Caco-2 (cell line): ENCODE results near the gene RPS6KA5. TPM values are rescaled to one million over a fixed set of nuclear protein-coding genes. Genes with fewer than 3 reads are reported as not detected.

Experiments
- BruUV-seq: library from RNA; stranded (reverse); fragments of 400-500 nt; replicated peaks from 2 replicates; lab custom pipeline; 2021; lab: Mats Ljungman, UMichigan
- CTCF ChIA-PET: fragments of 300-600 bp; sonication (Branson Sonifier 250); formaldehyde crosslinking; loops from one replicate; lab custom pipeline; 2022; ENCODE audit warnings: antibody characterized with exemption; lab: Charles Lee
- POLR2A ChIA-PET: fragments of 300-600 bp; sonication (Branson Sonifier 250); formaldehyde crosslinking; loops from one replicate; lab custom pipeline; 2022; ENCODE audit warnings: antibody characterized with exemption; lab: Charles Lee
- DNase-seq, 2 experiments: peaks; one replicate each; pipeline versions ENCODE4 v3.0.0 to v3.0.0-alpha.2; 2020 to 2022
- H3K27me3 ChIP-seq: replicated peaks from 2 replicates; pipeline ENCODE4 v1.6.0; 2011; ENCODE audit warnings: low read length; ENCODE audit not compliant: control insufficient read depth, insufficient read depth
- H3K36me3 ChIP-seq: 2 replicates; pipeline ENCODE4 v1.5.1; 2011; ENCODE audit warnings: low read length; ENCODE audit not compliant: control insufficient read depth, insufficient read depth
- H3K4me1 ChIP-seq: fragments of 250-450 bp; sonication (Bioruptor Pico); 2 replicates; pipeline ENCODE4 v1.5.1; 2020; ENCODE audit warnings: mild to moderate bottlenecking
- H3K4me3 ChIP-seq: 2 replicates; pipeline ENCODE4 v1.5.1; 2011; ENCODE audit warnings: low read depth, mild to moderate bottlenecking, control low read depth, low read length
- H3K9me3 ChIP-seq: fragments of 250-450 bp; sonication (Bioruptor Pico); 2 replicates; pipeline ENCODE4 v1.5.1; 2020; ENCODE audit warnings: mild to moderate bottlenecking, moderate library complexity
- H3K27ac Mint-ChIP-seq: one replicate; pipeline ENCODE4 v1.8.0; 2022; ENCODE audit warnings: mixed read lengths; ENCODE audit not compliant: unreplicated experiment
- H3K27me3 Mint-ChIP-seq: one replicate; pipeline ENCODE4 v1.8.0; 2022; ENCODE audit warnings: mixed read lengths; ENCODE audit not compliant: insufficient read depth, unreplicated experiment
- H3K36me3 Mint-ChIP-seq: one replicate; pipeline ENCODE4 v1.8.0; 2022; ENCODE audit warnings: mild to moderate bottlenecking, mixed read lengths; ENCODE audit not compliant: insufficient read depth, unreplicated experiment
- H3K4me1 Mint-ChIP-seq: one replicate; pipeline ENCODE4 v1.8.0; 2022; ENCODE audit warnings: low read depth, mixed read lengths; ENCODE audit not compliant: unreplicated experiment
- H3K4me3 Mint-ChIP-seq: one replicate; pipeline ENCODE4 v1.8.0; 2022; ENCODE audit warnings: mild to moderate bottlenecking, moderate library complexity, mixed read lengths; ENCODE audit not compliant: unreplicated experiment
- H3K9me3 Mint-ChIP-seq: one replicate; pipeline ENCODE4 v1.8.0; 2022; ENCODE audit warnings: mixed read lengths; ENCODE audit not compliant: unreplicated experiment
- CTCF ChIP-seq, 2 experiments: fragments of 200-600 bp in 1 of 2; IDR thresholded peaks; 1 replicate in 1 of 2; 2 replicates in 1 of 2; pipeline versions ENCODE4 v1.5.1 to v1.8.0; 2011 to 2022; ENCODE audit warnings: antibody characterized with exemption in 1 of 2, control low read depth in 1 of 2, inconsistent platforms in 1 of 2, low read depth in 1 of 2, low read length in 1 of 2, mild to moderate bottlenecking in 1 of 2, moderate library complexity in 1 of 2; ENCODE audit not compliant: insufficient read depth in 1 of 2, severe bottlenecking in 1 of 2, unreplicated experiment in 1 of 2
- intact Hi-C: fragments of 100-400 bp; cut with micrococcal nuclease; formaldehyde crosslinking; loops from one replicate; pipeline ENCODE4 v1.10.0; 2022; ENCODE audit not compliant: unreplicated experiment
- total RNA-seq: library from RNA; stranded (reverse); gene quantifications from 2 replicates; pipeline ENCODE4 v1.2.3, GENCODE V29; 2022

RPS6KA5 gene
- total RNA-seq, 1 experiment from 2014 or later, result 5.7 TPM

- Histone ChIP-seq H3K9me3 (no peaks in the 10 kb centered on the region), H3K4me1 (no peaks in the 10 kb centered on the region), H3K36me3 (no peaks in the 10 kb centered on the region), H3K4me3 (no peak overlapping the region), H3K27me3 (no peaks in the 10 kb centered on the region)
- intact Hi-C loops, result no loop called here
- no peak for DNase-seq
- no TSS peak for BruUV-seq
- H3K27ac Mint-ChIP-seq, result no peak overlapping the region
- ChIA-PET POLR2A (no interaction called here), CTCF (no interaction called here)
- H3K4me1 Mint-ChIP-seq, result no peaks in the 10 kb centered on the region
- no peaks in the 10 kb centered on the region for H3K36me3 Mint-ChIP-seq
- H3K4me3 Mint-ChIP-seq, result no peak overlapping the region
- no peak for TF ChIP-seq CTCF (IDR thresholded peaks at IDR 0.05; ENCODE audit: insufficient read depth in 1 of 2, low read depth in 1 of 2, low read length in 1 of 2, severe bottlenecking in 1 of 2, unreplicated experiment in 1 of 2)
- no peaks in the 10 kb centered on the region for H3K9me3 Mint-ChIP-seq
- H3K27me3 Mint-ChIP-seq, result no peaks in the 10 kb centered on the region
These were observed 73.3 kb downstream of the RPS6KA5 start for GRCh38 chr14:90987140-90987539.

GRCh38 chr14:90986510-90986909 lies 73.9 kb downstream of the RPS6KA5 start:
- no peak overlapping the region for H3K27ac Mint-ChIP-seq
- BruUV-seq, result no TSS peak
- H3K9me3 Mint-ChIP-seq, result no peaks in the 10 kb centered on the region
- no peak for TF ChIP-seq CTCF (IDR thresholded peaks at IDR 0.05; ENCODE audit: insufficient read depth in 1 of 2, low read depth in 1 of 2, low read length in 1 of 2, severe bottlenecking in 1 of 2, unreplicated experiment in 1 of 2)
- no peak overlapping the region for H3K4me3 Mint-ChIP-seq
- no peaks in the 10 kb centered on the region for H3K36me3 Mint-ChIP-seq
- ChIA-PET POLR2A (no interaction called here), CTCF (no interaction called here)
- Histone ChIP-seq H3K4me3 (no peak overlapping the region), H3K27me3 (no peaks in the 10 kb centered on the region), H3K36me3 (no peaks in the 10 kb centered on the region), H3K9me3 (no peaks in the 10 kb centered on the region), H3K4me1 (no peaks in the 10 kb centered on the region)
- peak in 1 of 2 experiments; percentile 40 for DNase-seq
- intact Hi-C loops, result no loop called here
- no peaks in the 10 kb centered on the region for H3K27me3 Mint-ChIP-seq
- no peaks in the 10 kb centered on the region for H3K4me1 Mint-ChIP-seq

GRCh38 chr14:90985601-90986242 lies 74.7 kb downstream of the RPS6KA5 start:
- no peak for DNase-seq
- Mint-ChIP-seq H3K4me1 (no peaks in the 10 kb centered on the region), H3K27me3 (no peaks in the 10 kb centered on the region), H3K4me3 (no peak overlapping the region), H3K27ac (no peak overlapping the region), H3K9me3 (no peaks in the 10 kb centered on the region), H3K36me3 (no peaks in the 10 kb centered on the region)
- H3K9me3 ChIP-seq, result no peaks in the 10 kb centered on the region
- no peak overlapping the region for H3K4me3 ChIP-seq
- ChIA-PET POLR2A (no interaction called here), CTCF (no interaction called here)
- no peaks in the 10 kb centered on the region for H3K4me1 ChIP-seq
- no peaks in the 10 kb centered on the region for H3K27me3 ChIP-seq
- BruUV-seq, result no TSS peak
- TF ChIP-seq CTCF (IDR thresholded peaks at IDR 0.05; ENCODE audit: insufficient read depth in 1 of 2, low read depth in 1 of 2, low read length in 1 of 2, severe bottlenecking in 1 of 2, unreplicated experiment in 1 of 2), result no peak
- intact Hi-C loops, result no loop called here
- no peaks in the 10 kb centered on the region for H3K36me3 ChIP-seq
